H9 (cell line): ENCODE results near the gene NOG. TPM values are rescaled to one million over a fixed set of nuclear protein-coding genes. Genes with fewer than 3 reads are reported as not detected.

Experiments
- DNase-seq: peaks from one replicate; pipeline ENCODE4 v3.0.0-alpha.2; 2017
- H2AFZ ChIP-seq: one replicate; pipeline ENCODE4 v1.6.1; 2013; ENCODE audit warnings: mild to moderate bottlenecking, low read length, control low read depth, moderate library complexity
- H2AK5ac ChIP-seq: 2 replicates; pipeline ENCODE4 v1.6.1; 2013; ENCODE audit warnings: low read length, control low read depth, mixed read lengths; ENCODE audit not compliant: insufficient read length
- H2BK120ac ChIP-seq: one replicate; pipeline ENCODE4 v1.6.1; 2013; ENCODE audit warnings: low read depth, mild to moderate bottlenecking, low read length, control low read depth, inconsistent platforms; ENCODE audit not compliant: poor library complexity, severe bottlenecking
- H2BK12ac ChIP-seq: 2 replicates; pipeline ENCODE4 v1.6.1; 2013; ENCODE audit warnings: low read length, control low read depth, mixed read lengths, low read depth; ENCODE audit not compliant: insufficient read length
- H2BK15ac ChIP-seq: 2 replicates; pipeline ENCODE4 v1.6.1; 2013; ENCODE audit warnings: low read depth, low read length, control low read depth
- H2BK20ac ChIP-seq: one replicate; pipeline ENCODE4 v1.6.1; 2013; ENCODE audit warnings: low read depth, mild to moderate bottlenecking, low read length, control low read depth, inconsistent platforms; ENCODE audit not compliant: poor library complexity, severe bottlenecking
- H2BK5ac ChIP-seq: 2 replicates; pipeline ENCODE4 v1.6.1; 2013; ENCODE audit warnings: low read length, control low read depth, mixed read lengths; ENCODE audit not compliant: insufficient read length
- H3K14ac ChIP-seq: 2 replicates; pipeline ENCODE4 v1.6.1; 2013; ENCODE audit warnings: low read length, control low read depth; ENCODE audit not compliant: insufficient read depth
- H3K18ac ChIP-seq: 2 replicates; pipeline ENCODE4 v1.6.1; 2013; ENCODE audit warnings: low read depth, mild to moderate bottlenecking, mixed read lengths, low read length, control low read depth; ENCODE audit not compliant: insufficient read length
- H3K23ac ChIP-seq: 2 replicates; pipeline ENCODE4 v1.6.1; 2013; ENCODE audit warnings: low read length, control low read depth, mixed read lengths, low read depth; ENCODE audit not compliant: insufficient read length
- H3K23me2 ChIP-seq: 2 replicates; pipeline ENCODE4 v1.6.1; 2013; ENCODE audit warnings: low read depth, mild to moderate bottlenecking, mixed read lengths, low read length, control low read depth; ENCODE audit not compliant: insufficient read length, poor library complexity, severe bottlenecking
- H3K27ac ChIP-seq: 2 replicates; pipeline ENCODE4 v1.5.1; 2013; ENCODE audit warnings: low read length, control low read depth, mixed read lengths, low read depth; ENCODE audit not compliant: insufficient read length
- H3K27me3 ChIP-seq: 2 replicates; pipeline ENCODE4 v1.6.1; 2013; ENCODE audit warnings: low read length, control low read depth, inconsistent platforms; ENCODE audit not compliant: insufficient read depth
- H3K4ac ChIP-seq: 2 replicates; pipeline ENCODE4 v1.6.1; 2013; ENCODE audit warnings: low read depth, mild to moderate bottlenecking, control low read depth, inconsistent platforms, low read length, moderate library complexity
- H3K4me1 ChIP-seq: 2 replicates; pipeline ENCODE4 v1.6.1; 2013; ENCODE audit warnings: low read length, control low read depth, inconsistent platforms; ENCODE audit not compliant: insufficient read depth
- H3K4me2 ChIP-seq: 2 replicates; pipeline ENCODE4 v1.6.1; 2013; ENCODE audit warnings: low read length, control low read depth, mixed read lengths; ENCODE audit not compliant: insufficient read length, insufficient read depth
- H3K56ac ChIP-seq: 2 replicates; pipeline ENCODE4 v1.6.1; 2013; ENCODE audit warnings: low read depth, mild to moderate bottlenecking, mixed read lengths, low read length, control low read depth; ENCODE audit not compliant: insufficient read length
- H3K79me1 ChIP-seq: 2 replicates; pipeline ENCODE4 v1.6.1; 2013; ENCODE audit warnings: low read depth, mild to moderate bottlenecking, moderate library complexity, low read length, control low read depth, inconsistent platforms; ENCODE audit not compliant: insufficient read depth, poor library complexity, severe bottlenecking
- H3K79me2 ChIP-seq: 2 replicates; pipeline ENCODE4 v1.6.1; 2013; ENCODE audit warnings: low read length, control low read depth, inconsistent platforms; ENCODE audit not compliant: insufficient read depth
- H3K9ac ChIP-seq: 2 replicates; pipeline ENCODE4 v1.6.1; 2013; ENCODE audit warnings: low read length, control low read depth, mixed read lengths; ENCODE audit not compliant: insufficient read length; ENCODE audit errors: extremely low read depth
- H3K9me3 ChIP-seq: one replicate; pipeline ENCODE4 v1.6.1; 2013; ENCODE audit warnings: low read depth, low read length, inconsistent platforms; ENCODE audit not compliant: control insufficient read depth
- H3T11ph ChIP-seq: one replicate; pipeline ENCODE4 v1.6.1; 2013; ENCODE audit warnings: mild to moderate bottlenecking, low read length, control low read depth, inconsistent platforms
- H4K20me1 ChIP-seq: one replicate; pipeline ENCODE4 v1.6.1; 2013; ENCODE audit not compliant: control insufficient read depth, insufficient read length, insufficient read depth
- H4K5ac ChIP-seq: 2 replicates; pipeline ENCODE4 v1.6.1; 2013; ENCODE audit warnings: low read depth, mild to moderate bottlenecking, mixed read lengths, low read length, control low read depth; ENCODE audit not compliant: insufficient read length
- H4K8ac ChIP-seq: replicated peaks from 2 replicates; pipeline ENCODE4 v1.6.1; 2013; ENCODE audit warnings: low read length, control low read depth, mixed read lengths, low read depth; ENCODE audit not compliant: insufficient read length
- H4K91ac ChIP-seq: 2 replicates; pipeline ENCODE4 v1.6.1; 2013; ENCODE audit warnings: low read depth, mild to moderate bottlenecking, moderate library complexity, mixed read lengths, low read length, control low read depth; ENCODE audit not compliant: insufficient read length
- H3K27ac Mint-ChIP-seq, 3 experiments: 2 replicates in 2 of 3; 3 replicates in 1 of 3; pipeline ENCODE4 v1.8.0; 2020 to 2021; ENCODE audit warnings: mixed read lengths in 3 of 3, mild to moderate bottlenecking in 1 of 3, moderate library complexity in 1 of 3
- H3K27me3 Mint-ChIP-seq: 2 replicates; pipeline ENCODE4 v1.8.0; 2021; ENCODE audit warnings: low read depth, mild to moderate bottlenecking, moderate library complexity, mixed read lengths
- H3K36me3 Mint-ChIP-seq, 3 experiments: 2 replicates in 2 of 3; 3 replicates in 1 of 3; pipeline ENCODE4 v1.8.0; 2020 to 2021; ENCODE audit warnings: low read depth in 3 of 3, mixed read lengths in 3 of 3; ENCODE audit not compliant: insufficient read depth in 1 of 3
- H3K4me1 Mint-ChIP-seq, 2 experiments: 2 replicates each; pipeline ENCODE4 v1.8.0; 2020; ENCODE audit warnings: mixed read lengths in 2 of 2
- H3K4me3 Mint-ChIP-seq, 2 experiments: 2 replicates in 1 of 2; 3 replicates in 1 of 2; pipeline ENCODE4 v1.8.0; 2020 to 2021; ENCODE audit warnings: mild to moderate bottlenecking in 2 of 2, mixed read lengths in 2 of 2, moderate library complexity in 1 of 2
- H3K9me3 Mint-ChIP-seq, 2 experiments: 2 replicates in 1 of 2; 3 replicates in 1 of 2; pipeline ENCODE4 v1.8.0; 2020; ENCODE audit warnings: mild to moderate bottlenecking in 2 of 2, mixed read lengths in 2 of 2, moderate library complexity in 1 of 2
- WGBS: extraction: QIAGEN DNeasy Blood & Tissue Kit; methylation state at CpG from one replicate; pipeline ENCODE4 v1.1.7; 2013; ENCODE audit warnings: missing lambda C conversion rate, low lambda C conversion rate, mixed read lengths; ENCODE audit not compliant: insufficient read length; ENCODE audit errors: extremely low coverage; 5-methylcytosine and 5-hydroxymethylcytosine counted together
- total RNA-seq: library from RNA; stranded (reverse); gene quantifications from 2 replicates; pipeline ENCODE4 v1.2.1, GENCODE V29; 2021
- TF ChIP-seq, protein P1 (sequence below): fragments of 200-600 bp; sonication (generic); conservative IDR thresholded peaks from 3 replicates; pipeline ENCODE4 v1.8.0; 2021; ENCODE audit warnings: antibody characterized with exemption, mild to moderate bottlenecking

Gene NOG
- total RNA-seq, 1 experiment from 2014 or later = not detected

DNA sequence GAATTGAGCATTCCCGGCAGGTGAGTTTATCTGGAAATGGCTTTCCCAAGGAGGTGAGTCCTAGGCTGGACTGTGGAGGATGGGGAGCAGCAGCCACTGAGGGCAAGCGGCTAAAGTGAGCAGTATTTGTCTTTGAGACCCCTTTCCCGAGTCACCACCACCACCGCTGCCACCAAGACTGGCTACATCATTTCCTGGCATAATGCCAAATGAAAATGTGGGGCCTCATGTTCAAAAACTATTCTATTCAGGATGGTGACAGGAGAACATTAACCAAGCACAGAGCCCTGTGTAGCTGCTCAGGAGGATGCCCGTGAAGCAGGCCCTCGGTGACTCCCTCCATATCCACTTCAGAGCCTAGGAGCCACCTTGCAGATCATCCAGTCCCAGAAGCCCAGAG lies 46.0 kb downstream of the NOG start:
- H3K9me3 ChIP-seq = no peaks in the 10 kb centered on the region
- H3K23me2 ChIP-seq = no peaks in the 10 kb centered on the region
- peaks cover 37% of the 10 kb centered on the region for H3K27me3 Mint-ChIP-seq
- H2BK120ac ChIP-seq = no peak overlapping the region
- no peak overlapping the region for H3K27ac Mint-ChIP-seq
- no peaks in the 10 kb centered on the region for H3K79me1 ChIP-seq
- no peak overlapping the region for H3K23ac ChIP-seq
- H3K56ac ChIP-seq = no peak overlapping the region
- H2BK20ac ChIP-seq = no peak overlapping the region
- H2AFZ ChIP-seq = no peak overlapping the region
- no peaks in the 10 kb centered on the region; the same call in 1 of the 2 replicates for H3K27me3 ChIP-seq
- no peak overlapping the region for H3T11ph ChIP-seq
- H2BK15ac ChIP-seq = no peak overlapping the region
- H3K27ac ChIP-seq = no peak overlapping the region
- no peak overlapping the region for H3K18ac ChIP-seq
- H3K9ac ChIP-seq = no peak overlapping the region
- H3K4me1 Mint-ChIP-seq = peaks cover 3 to 4% of the 10 kb centered on the region in 2 experiments
- H4K20me1 ChIP-seq = no peaks in the 10 kb centered on the region
- H3K9me3 Mint-ChIP-seq = no peaks in the 10 kb centered on the region
- no CpG with 5 or more reads among the region's 6 CpGs for WGBS
- H2BK5ac ChIP-seq = no peak overlapping the region
- H3K36me3 Mint-ChIP-seq = no peaks in the 10 kb centered on the region
- H4K5ac ChIP-seq = no peak overlapping the region
- DNase-seq = no peak
- no peak overlapping the region for H3K14ac ChIP-seq
- H3K4me3 Mint-ChIP-seq = no peak overlapping the region
- H3K79me2 ChIP-seq = no peaks in the 10 kb centered on the region
- no peak overlapping the region for H2BK12ac ChIP-seq
- no peak overlapping the region for H3K4me2 ChIP-seq
- no peak overlapping the region for H4K8ac ChIP-seq
- H4K91ac ChIP-seq = no peak overlapping the region
- no peaks in the 10 kb centered on the region for H3K4me1 ChIP-seq
- H2AK5ac ChIP-seq = no peak overlapping the region
- TF ChIP-seq, protein P1, sequence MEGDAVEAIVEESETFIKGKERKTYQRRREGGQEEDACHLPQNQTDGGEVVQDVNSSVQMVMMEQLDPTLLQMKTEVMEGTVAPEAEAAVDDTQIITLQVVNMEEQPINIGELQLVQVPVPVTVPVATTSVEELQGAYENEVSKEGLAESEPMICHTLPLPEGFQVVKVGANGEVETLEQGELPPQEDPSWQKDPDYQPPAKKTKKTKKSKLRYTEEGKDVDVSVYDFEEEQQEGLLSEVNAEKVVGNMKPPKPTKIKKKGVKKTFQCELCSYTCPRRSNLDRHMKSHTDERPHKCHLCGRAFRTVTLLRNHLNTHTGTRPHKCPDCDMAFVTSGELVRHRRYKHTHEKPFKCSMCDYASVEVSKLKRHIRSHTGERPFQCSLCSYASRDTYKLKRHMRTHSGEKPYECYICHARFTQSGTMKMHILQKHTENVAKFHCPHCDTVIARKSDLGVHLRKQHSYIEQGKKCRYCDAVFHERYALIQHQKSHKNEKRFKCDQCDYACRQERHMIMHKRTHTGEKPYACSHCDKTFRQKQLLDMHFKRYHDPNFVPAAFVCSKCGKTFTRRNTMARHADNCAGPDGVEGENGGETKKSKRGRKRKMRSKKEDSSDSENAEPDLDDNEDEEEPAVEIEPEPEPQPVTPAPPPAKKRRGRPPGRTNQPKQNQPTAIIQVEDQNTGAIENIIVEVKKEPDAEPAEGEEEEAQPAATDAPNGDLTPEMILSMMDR = no peak
- no peak overlapping the region for H3K4ac ChIP-seq
